HG03432 (cell line): ENCODE measurements around the gene ANXA10.
"Not testable (repeated sequence)": the region's sequence is repeated elsewhere in the genome, so short reads cannot be mapped to it uniquely, and the experiment has no call there.

ENCODE experiments used
- ATAC-seq: cut with Tn5 transposase; IDR thresholded peaks from one replicate; pipeline ENCODE4 v1.9.1; 2021; ENCODE audit warnings: mild to moderate bottlenecking, moderate library complexity; ENCODE audit not compliant: unreplicated experiment

The ANXA10 gene

DNA sequence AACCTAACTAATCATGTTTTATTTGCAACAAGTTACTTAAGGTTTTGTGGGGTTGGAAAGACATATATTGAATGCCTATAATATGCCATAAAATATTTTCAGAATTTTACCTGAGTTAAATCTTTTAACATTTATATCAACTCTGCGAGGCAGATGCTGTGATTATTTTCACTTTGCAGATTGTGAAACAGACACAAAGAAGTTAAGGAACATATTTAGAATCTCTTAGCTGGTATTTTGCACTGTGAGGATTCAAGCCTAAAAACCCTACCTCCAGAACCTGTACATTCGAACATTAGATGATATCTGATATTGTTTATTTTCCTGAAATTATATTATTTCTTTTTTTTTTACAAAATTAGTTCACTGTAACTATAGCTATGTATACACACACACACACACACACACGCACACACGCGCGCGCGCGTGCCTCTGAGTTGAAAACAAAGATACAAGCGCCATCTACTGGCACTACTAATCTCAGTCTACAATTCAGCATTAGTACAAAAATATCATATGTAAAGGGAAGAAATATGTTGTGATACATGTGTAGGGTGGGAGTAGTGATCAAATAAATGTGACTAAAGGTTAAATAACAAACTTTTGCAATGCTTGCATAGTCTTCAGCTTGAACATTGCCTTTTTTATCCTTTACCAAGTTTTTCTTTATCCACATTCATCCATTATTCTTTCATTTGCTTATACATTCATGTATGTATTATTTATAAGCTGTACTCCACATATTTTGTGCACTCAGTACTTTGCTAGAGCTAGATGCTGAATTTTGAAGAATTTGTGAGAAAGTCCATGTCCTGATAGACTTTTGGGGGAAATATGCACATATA lies 61.5 kb downstream of the ANXA10 start:
- peak; percentile 88 for ATAC-seq

DNA sequence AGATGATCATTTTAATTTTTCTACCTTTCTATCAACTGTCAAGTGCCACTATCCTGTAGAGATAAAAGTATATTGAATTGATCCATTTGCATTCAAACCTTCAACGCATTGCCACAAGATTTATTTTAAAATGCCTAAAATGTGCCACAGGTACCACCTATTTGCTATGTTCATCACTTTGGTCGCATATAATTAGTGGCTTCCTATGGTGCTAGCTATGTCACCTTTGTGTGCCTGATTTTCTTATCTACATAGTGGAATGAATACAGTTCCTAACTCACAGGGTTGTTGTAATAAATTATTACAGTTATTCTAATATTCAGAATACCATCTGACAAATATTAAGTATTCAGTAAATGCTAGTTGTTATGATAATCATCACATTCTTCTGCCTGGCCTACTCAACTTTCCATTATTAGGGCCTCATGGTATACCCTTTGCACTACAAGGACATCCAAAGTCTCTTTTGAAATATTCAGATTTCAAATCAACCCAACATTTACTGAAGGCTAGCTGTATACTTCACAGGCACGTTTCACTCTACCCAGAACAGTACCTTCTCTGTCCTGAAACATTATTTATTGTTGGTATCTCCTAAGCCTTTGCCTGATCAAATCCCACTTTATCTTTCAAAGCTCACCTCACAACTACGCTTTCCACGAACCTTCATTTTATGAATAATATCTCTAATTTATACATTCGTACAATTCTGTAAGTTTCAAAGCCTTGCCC lies 62.4 kb downstream of the ANXA10 start:
- ATAC-seq = no peak

- ATAC-seq = no peak
Observed at GRCh38 chr4:168162604-168163003, 70.3 kb downstream of the ANXA10 start.

DNA sequence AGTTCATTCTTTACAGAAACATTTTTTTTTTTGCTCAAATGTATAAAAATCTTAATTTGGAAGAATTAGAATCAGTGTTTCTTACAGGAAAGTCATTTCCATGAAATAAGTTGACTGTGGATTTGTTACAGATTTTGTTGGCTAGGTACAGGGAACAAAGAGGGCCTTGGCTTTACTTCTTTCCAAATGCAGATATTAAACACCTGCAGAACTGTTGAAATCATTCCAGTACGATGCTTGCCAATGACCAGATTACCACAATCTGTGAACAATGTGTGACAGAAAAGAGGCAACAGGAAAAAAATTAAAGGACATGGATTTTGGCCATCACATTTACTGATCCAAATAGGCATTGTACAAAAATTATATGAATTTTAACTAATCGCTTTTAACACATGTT lies 70.8 kb downstream of the ANXA10 start:
- ATAC-seq = no peak

- ATAC-seq = no peak
Observed at GRCh38 chr4:168164045-168164444, 71.7 kb downstream of the ANXA10 start.

- no peak for ATAC-seq
Observed at GRCh38 chr4:168164915-168165548, 72.7 kb downstream of the ANXA10 start.

GRCh38 chr4:168167714-168168284 lies 75.5 kb downstream of the ANXA10 start:
- ATAC-seq = peak; percentile 87

- no peak for ATAC-seq
Observed at GRCh38 chr4:168174308-168174707, 82.0 kb downstream of the ANXA10 start.

GRCh38 chr4:168177546-168178149 lies 85.3 kb downstream of the ANXA10 start:
- ATAC-seq = no peak

- no peak for ATAC-seq
Observed at GRCh38 chr4:168183717-168184571, 91.6 kb downstream of the ANXA10 start.

GRCh38 chr4:168188754-168189153 lies 96.4 kb downstream of the ANXA10 start:
- peak; percentile 77 for ATAC-seq

- ATAC-seq = no peak
Observed at GRCh38 chr4:168197926-168198325, 105.6 kb downstream of the ANXA10 start.

DNA sequence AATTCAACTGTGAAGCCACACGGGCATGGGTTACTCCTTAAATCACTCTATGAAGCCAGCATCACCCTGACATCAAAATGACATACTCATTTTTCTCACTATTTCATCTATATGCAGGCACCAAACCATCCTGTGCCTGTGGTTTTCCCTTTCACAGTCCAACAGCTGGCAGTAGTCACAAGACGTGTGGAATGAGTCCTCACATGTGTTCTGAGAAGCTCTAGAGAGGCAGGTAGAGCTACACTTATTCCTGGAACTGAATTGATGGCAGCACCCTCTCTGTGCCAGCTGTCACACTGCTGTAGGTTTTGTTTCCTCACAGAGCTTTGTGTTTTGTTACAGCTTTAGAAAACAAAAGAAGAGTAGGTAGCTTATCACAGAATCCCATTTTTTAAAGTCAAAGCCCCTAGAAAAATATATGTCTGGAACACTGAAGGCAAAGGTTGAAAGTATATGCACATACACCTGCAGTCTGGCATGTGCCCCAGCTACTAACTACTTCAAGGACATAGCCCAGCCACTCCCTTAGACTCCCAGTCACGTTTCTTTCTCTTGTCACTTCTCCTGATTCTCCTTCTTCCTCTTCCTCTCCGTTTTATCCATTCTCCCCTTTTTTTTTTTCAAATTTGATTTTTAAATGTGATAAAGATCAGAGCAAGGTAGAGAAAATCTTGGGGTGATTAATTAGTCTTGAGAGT lies 107.1 kb downstream of the ANXA10 start:
- peak; percentile 74 for ATAC-seq

- no peak for ATAC-seq
Observed at GRCh38 chr4:168200685-168201084, 108.3 kb downstream of the ANXA10 start.

DNA sequence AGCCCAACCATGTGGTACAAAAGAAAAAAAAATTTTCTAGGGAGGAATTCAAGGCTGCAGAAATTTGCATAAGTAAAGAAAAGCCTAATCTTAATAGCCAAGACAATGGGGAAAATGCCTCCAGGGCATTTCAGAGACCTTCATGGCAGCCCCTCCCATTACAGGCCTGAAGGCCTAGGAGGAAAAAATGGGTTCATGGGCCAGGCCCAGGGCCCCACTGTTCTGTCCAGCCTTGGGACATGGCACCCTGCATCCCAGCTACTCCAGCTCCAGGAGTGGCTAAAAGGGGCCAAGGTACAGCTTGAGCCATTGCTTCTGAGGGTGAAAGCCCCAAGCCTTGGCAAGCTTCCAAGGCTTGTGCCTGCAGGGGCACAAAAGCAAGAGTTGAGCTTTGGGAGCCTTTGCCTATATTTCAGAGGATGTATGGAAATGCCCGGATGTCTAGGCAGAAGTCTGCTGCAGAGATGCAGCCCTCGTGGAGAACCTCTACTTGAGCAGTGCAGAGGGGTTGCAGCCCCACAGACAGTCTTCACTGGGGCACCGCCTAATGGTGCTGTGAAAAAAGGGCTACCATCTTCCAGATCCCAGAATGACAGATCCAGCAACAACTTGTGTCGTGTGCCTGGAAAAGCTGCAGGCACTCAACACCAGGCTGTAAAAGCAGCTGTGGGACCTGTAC lies 111.0 kb downstream of the ANXA10 start:
- ATAC-seq = no peak

- no peak for ATAC-seq
Observed at GRCh38 chr4:168208957-168209614, 116.7 kb downstream of the ANXA10 start.

- no peak for ATAC-seq
Observed at GRCh38 chr4:168212656-168213055, 120.3 kb downstream of the ANXA10 start.

- not testable (repeated sequence) for ATAC-seq
Observed at GRCh38 chr4:168213511-168213910, 121.2 kb downstream of the ANXA10 start.
